ENCODE data around the gene RNASE8.

GRCh38 chr14:21023174-21023573 lies 34.4 kb upstream of the RNASE8 start:
- TF ChIP-seq CEBPZ (IDR thresholded peaks at IDR 0.05; ENCODE audit: low read depth, low read length), result no peak
- TF ChIP-seq CBX5 (IDR thresholded peaks at IDR 0.05; ENCODE audit: low read depth), result no peak
- TF ChIP-seq CTCF (IDR thresholded peaks at IDR 0.05 in 2 of 3, conservative IDR thresholded peaks at IDR 0.05 in 1 of 3; ENCODE audit: control insufficient read depth in 2 of 3, extremely low read depth in 1 of 3, insufficient read depth in 1 of 3, low read depth in 3 of 3, low read length in 3 of 3), result no peak
- no peak for TF ChIP-seq POLR2A (IDR thresholded peaks at IDR 0.05; ENCODE audit: low read depth, low read length)
- TF ChIP-seq RAD21 (IDR thresholded peaks at IDR 0.05; ENCODE audit: insufficient read depth, low read depth, low read length), result no peak
- no peak for TF ChIP-seq ZNF384 (IDR thresholded peaks at IDR 0.05; ENCODE audit: borderline replicate concordance, low read depth, low read length)
- TF ChIP-seq RCOR1 (conservative IDR thresholded peaks at IDR 0.05; ENCODE audit: low read depth, low read length), result no peak

All from GM12878 (cell line).